Endothelial cell of umbilical vein (primary cell): ENCODE results near the gene KCNAB2. TPM values are rescaled to one million over a fixed set of nuclear protein-coding genes. Genes with fewer than 3 reads are reported as not detected.

Source experiments
- BruUV-seq: library from RNA; stranded (reverse); fragments of 400-500 nt; replicated peaks from 2 replicates; lab custom pipeline; 2021; lab: Mats Ljungman, UMichigan
- CTCF ChIA-PET: fragments of 300-600, 350-600 bp; sonication (Branson Sonifier 250); formaldehyde crosslinking; loops from one replicate; lab custom pipeline; 2021; ENCODE audit warnings: antibody characterized with exemption, inconsistent platforms; lab: Charles Lee
- POLR2A ChIA-PET: fragments of 300-600, 350-600 bp; sonication (Branson Sonifier 250); formaldehyde crosslinking; loops from one replicate; lab custom pipeline; 2021; ENCODE audit warnings: antibody characterized with exemption, inconsistent platforms; lab: Charles Lee
- DNase-seq: peaks from one replicate; pipeline ENCODE4 v3.0.0-alpha.2; 2011; ENCODE audit warnings: low read depth, low spot score
- FAIRE-seq: peaks from 2 replicates; lab custom pipeline; 2011; peaks lifted over from hg19 to GRCh38; lab: Jason Lieb, UNC
- H2AFZ ChIP-seq: 2 replicates; pipeline ENCODE4 v1.6.0; 2012; ENCODE audit warnings: low read depth, low read length, control low read depth, inconsistent platforms
- H3K27ac ChIP-seq: 2 replicates; pipeline ENCODE4 v1.5.1; 2011; ENCODE audit warnings: low read depth, mild to moderate bottlenecking, control low read depth, low read length, moderate library complexity; ENCODE audit not compliant: insufficient read depth
- H3K27me3 ChIP-seq, 2 experiments: 2 replicates each; pipeline versions ENCODE4 v1.6.0 to v1.6.1; 2011; ENCODE audit warnings: low read length in 2 of 2, mixed read lengths in 1 of 2; ENCODE audit not compliant: control insufficient read depth in 2 of 2, insufficient read depth in 2 of 2
- H3K36me3 ChIP-seq, 2 experiments: 2 replicates in 1 of 2; 3 replicates in 1 of 2; pipeline ENCODE4 v1.5.1; 2011; ENCODE audit warnings: low read length in 2 of 2, mild to moderate bottlenecking in 1 of 2, moderate library complexity in 1 of 2; ENCODE audit not compliant: control insufficient read depth in 2 of 2, insufficient read depth in 2 of 2; ENCODE audit errors: extremely low read depth in 1 of 2
- H3K4me1 ChIP-seq: 3 replicates; pipeline ENCODE4 v1.5.1; 2011; ENCODE audit warnings: mild to moderate bottlenecking, low read length; ENCODE audit not compliant: control insufficient read depth, insufficient read depth; ENCODE audit errors: extremely low read depth
- H3K4me2 ChIP-seq: 2 replicates; pipeline ENCODE4 v1.6.1; 2011; ENCODE audit warnings: low read length, control low read depth, mixed read lengths; ENCODE audit not compliant: insufficient read depth
- H3K4me3 ChIP-seq, 3 experiments: fragments of 200-600 bp in 1 of 3; sonication (generic), shearing (Covaris generic) in 1 of 3; replicated peaks in 1 of 3; 2 replicates each; pipeline ENCODE4 v1.5.1; 2011 to 2016; ENCODE audit warnings: control low read depth in 3 of 3, low read length in 3 of 3, mild to moderate bottlenecking in 2 of 3, inconsistent platforms in 1 of 3, low read depth in 1 of 3, moderate library complexity in 1 of 3; ENCODE audit not compliant: insufficient read depth in 1 of 3
- H3K79me2 ChIP-seq: 2 replicates; pipeline ENCODE4 v1.6.0; 2012; ENCODE audit warnings: low read length, inconsistent platforms; ENCODE audit not compliant: control insufficient read depth, insufficient read depth
- H3K9ac ChIP-seq: replicated peaks from 2 replicates; pipeline ENCODE3; 2011; ENCODE audit warnings: low read length, control low read depth; ENCODE audit not compliant: insufficient read depth; ENCODE audit errors: extremely low read depth
- H3K9me1 ChIP-seq: replicated peaks from 3 replicates; pipeline ENCODE4 v1.6.0; 2011; ENCODE audit warnings: mild to moderate bottlenecking, low read length; ENCODE audit not compliant: control insufficient read depth, insufficient read depth; ENCODE audit errors: extremely low read depth
- H3K9me3 ChIP-seq: replicated peaks from 2 replicates; pipeline ENCODE4 v1.5.1; 2012; ENCODE audit warnings: low read length, inconsistent platforms; ENCODE audit not compliant: control insufficient read depth, insufficient read depth
- H4K20me1 ChIP-seq: replicated peaks from 2 replicates; pipeline ENCODE3; 2011; ENCODE audit warnings: mild to moderate bottlenecking, low read length; ENCODE audit not compliant: control insufficient read depth, insufficient read depth; ENCODE audit errors: extremely low read depth
- EZH2 ChIP-seq: IDR thresholded peaks from 2 replicates; pipeline ENCODE4 v1.6.1; 2012; ENCODE audit warnings: borderline replicate concordance, low read depth, mild to moderate bottlenecking, moderate library complexity, low read length, inconsistent platforms; ENCODE audit not compliant: severe bottlenecking
- FOS ChIP-seq: IDR thresholded peaks from 2 replicates; pipeline ENCODE4 v1.6.1; 2011; ENCODE audit warnings: mild to moderate bottlenecking, low read length, moderate library complexity, borderline replicate concordance; ENCODE audit not compliant: insufficient read depth
- GATA2 ChIP-seq: IDR thresholded peaks from 2 replicates; pipeline ENCODE4 v1.7.0; 2011; ENCODE audit warnings: low read depth, mild to moderate bottlenecking, moderate library complexity, mixed read lengths, low read length; ENCODE audit not compliant: insufficient read length, insufficient read depth
- JUN ChIP-seq: IDR thresholded peaks from 2 replicates; pipeline ENCODE4 v1.6.1; 2011; ENCODE audit warnings: borderline replicate concordance, low read depth; ENCODE audit not compliant: insufficient read length, insufficient read depth
- MYC ChIP-seq: IDR thresholded peaks from one replicate; pipeline ENCODE4 v1.6.1; 2011; ENCODE audit warnings: mild to moderate bottlenecking, low read depth, low read length
- POLR2A ChIP-seq: IDR thresholded peaks from 2 replicates; pipeline ENCODE4 v1.6.1; 2012; ENCODE audit warnings: low read depth, mild to moderate bottlenecking, control low read depth, low read length
- POLR2AphosphoS5 ChIP-seq: IDR thresholded peaks from 2 replicates; pipeline ENCODE4 v1.6.1; 2012; ENCODE audit warnings: low read depth, mild to moderate bottlenecking, control low read depth, low read length, moderate library complexity; ENCODE audit not compliant: insufficient read depth
- dilution Hi-C: fragments of 300-500 bp; cut with MboI; formaldehyde crosslinking; loops from one replicate; pipeline ENCODE4 v1.15.0; 2019; ENCODE audit warnings: low sequenced_read_pairs; ENCODE audit not compliant: extremely low pct_ligation_motif_present
- intact Hi-C: fragments of 100-400 bp; cut with micrococcal nuclease; formaldehyde crosslinking; loops from one replicate; pipeline ENCODE4 v1.10.0; 2022
- polyA plus RNA-seq, 4 experiments: library from polyadenylated mRNA; depleted of rRNA in 3 of 4; stranded (reverse) in 3 of 4; unstranded in 1 of 4; fragments of >200 nt; gene quantifications; 2 replicates each; pipeline versions ENCODE4 v1.2.1 to v1.2.3, GENCODE V29; 2011 to 2012; ENCODE audit warnings: missing spikeins in 1 of 4
- total RNA-seq: library from RNA; stranded (reverse); gene quantifications from 2 replicates; pipeline ENCODE4 v1.2.3, GENCODE V29; 2021
- TF ChIP-seq, protein P1 (sequence below): IDR thresholded peaks from 2 replicates; pipeline ENCODE4 v1.6.1; 2011; ENCODE audit not compliant: insufficient read depth, insufficient read length
- TF ChIP-seq, protein P2 (sequence below), 2 donors: IDR thresholded peaks; 1 replicate in 1 of 2; 2 replicates in 1 of 2; pipeline ENCODE4 v1.5.1; 2011; ENCODE audit warnings: low read length in 2 of 2, mild to moderate bottlenecking in 2 of 2, moderate library complexity in 2 of 2, control low read depth in 1 of 2, inconsistent platforms in 1 of 2, low read depth in 1 of 2; ENCODE audit not compliant: insufficient read depth in 1 of 2; ENCODE audit errors: extremely low read depth in 1 of 2

Gene KCNAB2
- total and polyA plus RNA-seq, 2 donors (not counting 3 experiments of a cell fraction or from before 2014, with no cell fraction given) = 2.4 to 3.8 TPM

DNA sequence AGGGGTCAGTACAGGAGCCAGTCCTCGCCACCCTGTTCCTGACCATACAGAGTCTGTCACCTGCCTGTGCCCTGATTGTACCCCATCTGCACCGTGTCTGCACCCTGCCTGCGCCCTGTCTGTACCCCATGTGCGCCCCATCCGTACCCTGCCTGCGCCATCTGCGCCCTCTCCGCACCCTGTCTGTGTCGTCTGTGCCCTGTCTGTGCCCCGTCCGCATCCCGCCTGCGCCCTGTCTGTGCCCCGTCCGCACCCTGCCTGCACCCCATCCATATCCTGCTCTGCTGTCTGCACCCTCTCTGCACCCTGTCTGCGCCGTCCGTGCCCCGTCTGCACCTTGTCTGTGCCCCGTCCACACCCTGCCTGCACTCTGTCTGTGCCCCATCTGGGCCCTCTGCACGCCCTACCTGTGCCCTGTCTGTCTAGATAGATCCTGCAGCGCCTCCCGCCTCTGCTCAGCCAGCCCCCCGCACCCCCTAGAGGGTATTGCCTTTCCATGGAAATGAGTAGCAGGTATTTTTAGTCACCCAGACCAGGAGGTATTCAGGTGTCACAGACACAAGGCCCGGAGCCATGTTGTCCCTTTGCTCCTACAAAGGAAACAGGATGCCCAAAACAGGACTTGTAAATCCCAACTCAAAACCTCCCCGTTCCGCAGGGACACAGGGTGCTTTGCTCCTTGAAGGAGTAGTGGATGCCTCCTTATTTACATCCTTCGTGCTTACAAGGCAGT is 45.8 kb upstream of the KCNAB2 start:
- Histone ChIP-seq H4K20me1 (no peaks in the 10 kb centered on the region), H2AFZ (no peak overlapping the region), H3K4me1 (no peaks in the 10 kb centered on the region), H3K9me1 (no peaks in the 10 kb centered on the region), H3K79me2 (no peaks in the 10 kb centered on the region), H3K4me2 (no peak overlapping the region), H3K9me3 (no peaks in the 10 kb centered on the region), H3K4me3 (no peak overlapping the region), H3K27me3 (no peaks in the 10 kb centered on the region), H3K9ac (no peak overlapping the region), H3K36me3 (no peaks in the 10 kb centered on the region), H3K27ac (no peak overlapping the region)
- intact Hi-C loops = no loop called here
- DNase-seq (no peak), FAIRE-seq (no peak)
- TF ChIP-seq POLR2A = no peak
- no peak for TF ChIP-seq GATA2
- no peak for TF ChIP-seq POLR2AphosphoS5
- no peak for TF ChIP-seq EZH2
- TF ChIP-seq FOS = no peak
- no peak for TF ChIP-seq MYC
- TF ChIP-seq, protein P1, sequence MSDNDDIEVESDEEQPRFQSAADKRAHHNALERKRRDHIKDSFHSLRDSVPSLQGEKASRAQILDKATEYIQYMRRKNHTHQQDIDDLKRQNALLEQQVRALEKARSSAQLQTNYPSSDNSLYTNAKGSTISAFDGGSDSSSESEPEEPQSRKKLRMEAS = no peak
- TF ChIP-seq, protein P2, sequence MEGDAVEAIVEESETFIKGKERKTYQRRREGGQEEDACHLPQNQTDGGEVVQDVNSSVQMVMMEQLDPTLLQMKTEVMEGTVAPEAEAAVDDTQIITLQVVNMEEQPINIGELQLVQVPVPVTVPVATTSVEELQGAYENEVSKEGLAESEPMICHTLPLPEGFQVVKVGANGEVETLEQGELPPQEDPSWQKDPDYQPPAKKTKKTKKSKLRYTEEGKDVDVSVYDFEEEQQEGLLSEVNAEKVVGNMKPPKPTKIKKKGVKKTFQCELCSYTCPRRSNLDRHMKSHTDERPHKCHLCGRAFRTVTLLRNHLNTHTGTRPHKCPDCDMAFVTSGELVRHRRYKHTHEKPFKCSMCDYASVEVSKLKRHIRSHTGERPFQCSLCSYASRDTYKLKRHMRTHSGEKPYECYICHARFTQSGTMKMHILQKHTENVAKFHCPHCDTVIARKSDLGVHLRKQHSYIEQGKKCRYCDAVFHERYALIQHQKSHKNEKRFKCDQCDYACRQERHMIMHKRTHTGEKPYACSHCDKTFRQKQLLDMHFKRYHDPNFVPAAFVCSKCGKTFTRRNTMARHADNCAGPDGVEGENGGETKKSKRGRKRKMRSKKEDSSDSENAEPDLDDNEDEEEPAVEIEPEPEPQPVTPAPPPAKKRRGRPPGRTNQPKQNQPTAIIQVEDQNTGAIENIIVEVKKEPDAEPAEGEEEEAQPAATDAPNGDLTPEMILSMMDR (IDR thresholded peaks at IDR 0.05; ENCODE audit: extremely low read depth in 1 of 2, insufficient read depth in 1 of 2, low read depth in 1 of 2, low read length in 2 of 2) = no peak
- no peak for TF ChIP-seq JUN
- BruUV-seq = no TSS peak
- ChIA-PET POLR2A (no interaction called here), CTCF (no interaction called here)
- dilution Hi-C loops = no loop called here
